ENCODE data around the gene ANP32A. TPM values are rescaled to one million over a fixed set of nuclear protein-coding genes. Genes with fewer than 3 reads are reported as not detected.

The ANP32A gene
- total and polyA plus RNA-seq, 5 donors: 103 to 145 (median 118) TPM

Small RNAs within 50 kb of the gene (microRNA-seq; reads per million reads assigned to microRNA genes)
- 0 reads per million in 2 donors for gene MIR4312

Other genes starting within 250 kb of the ANP32A start
- 10 to 100 TPM in 3 of 4 donors, 1 to 10 TPM in 1; 5.8 to 13.7 (median 11.3) TPM for gene CORO2B, start 241.9 kb downstream of the ANP32A start, total RNA-seq
- gene CORO2B, start 241.9 kb downstream of the ANP32A start, polyA plus RNA-seq: 6.9 TPM
- 10 to 100 TPM in 1 of 4 donors, 1 to 10 TPM in 3; 2.0 to 10.8 (median 7.1) TPM for gene SPESP1, start 109.6 kb upstream of the ANP32A start, total RNA-seq
- 4.9 TPM for gene SPESP1, start 109.6 kb upstream of the ANP32A start, polyA plus RNA-seq
- gene NOX5, start 193.8 kb upstream of the ANP32A start, total RNA-seq: under 1 TPM in 3 of 4 donors, not detected in 1; 0.03 to 0.17 (median 0.06) TPM
- gene NOX5, start 193.8 kb upstream of the ANP32A start, polyA plus RNA-seq: 0.09 TPM